ENCODE measurements around the gene MEGF6. TPM values are rescaled to one million over a fixed set of nuclear protein-coding genes. Genes with fewer than 3 reads are reported as not detected.

Gene MEGF6
- total RNA-seq, 2 experiments from 2014 or later: 2.0 to 2.5 TPM

DNA sequence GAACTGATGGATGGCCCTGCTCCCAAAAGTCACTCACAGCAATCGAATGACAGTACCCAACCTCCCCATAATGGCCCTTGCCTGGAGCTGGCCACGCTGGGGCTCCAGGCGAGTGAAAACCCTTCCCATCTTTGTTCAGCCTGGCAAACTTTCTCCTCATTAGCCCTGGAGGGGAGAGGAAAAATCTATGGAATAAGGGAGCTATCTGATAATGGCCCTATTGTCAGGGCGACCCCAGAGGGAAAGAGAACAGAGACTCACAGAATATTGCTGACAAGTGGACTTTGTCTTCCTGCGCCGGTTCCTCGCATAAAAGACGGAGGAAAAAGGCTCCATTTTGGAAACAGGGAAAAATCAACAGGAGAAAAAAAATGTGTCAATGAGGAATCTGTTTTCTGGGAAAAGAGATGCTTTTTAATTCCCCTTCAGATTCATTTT, 169.9 kb downstream of the MEGF6 start:
- ATAC-seq: no peak
- H3K27me3 Mint-ChIP-seq: peaks cover 5% of the 10 kb centered on the region
- intact Hi-C loops (cut with micrococcal nuclease): no loop called here
- DNase-seq: no peak
- POLR2A ChIA-PET: interaction anchor here (1.5 kb wide), 1 partner anchor 12 kb away, joined by 6 read pairs; no protein-coding TSS in a partner anchor
- H3K9me3 Mint-ChIP-seq: peaks cover 1% of the 10 kb centered on the region
- no peak overlapping the region for H3K27ac Mint-ChIP-seq
- H3K4me3 Mint-ChIP-seq: no peak overlapping the region
- CTCF ChIA-PET: interaction anchor here (0.7 to 1.6 kb wide), 2 partner anchors 11 to 49 kb away, joined by 3 read pairs; no protein-coding TSS in a partner anchor
- TF ChIP-seq, protein P1, sequence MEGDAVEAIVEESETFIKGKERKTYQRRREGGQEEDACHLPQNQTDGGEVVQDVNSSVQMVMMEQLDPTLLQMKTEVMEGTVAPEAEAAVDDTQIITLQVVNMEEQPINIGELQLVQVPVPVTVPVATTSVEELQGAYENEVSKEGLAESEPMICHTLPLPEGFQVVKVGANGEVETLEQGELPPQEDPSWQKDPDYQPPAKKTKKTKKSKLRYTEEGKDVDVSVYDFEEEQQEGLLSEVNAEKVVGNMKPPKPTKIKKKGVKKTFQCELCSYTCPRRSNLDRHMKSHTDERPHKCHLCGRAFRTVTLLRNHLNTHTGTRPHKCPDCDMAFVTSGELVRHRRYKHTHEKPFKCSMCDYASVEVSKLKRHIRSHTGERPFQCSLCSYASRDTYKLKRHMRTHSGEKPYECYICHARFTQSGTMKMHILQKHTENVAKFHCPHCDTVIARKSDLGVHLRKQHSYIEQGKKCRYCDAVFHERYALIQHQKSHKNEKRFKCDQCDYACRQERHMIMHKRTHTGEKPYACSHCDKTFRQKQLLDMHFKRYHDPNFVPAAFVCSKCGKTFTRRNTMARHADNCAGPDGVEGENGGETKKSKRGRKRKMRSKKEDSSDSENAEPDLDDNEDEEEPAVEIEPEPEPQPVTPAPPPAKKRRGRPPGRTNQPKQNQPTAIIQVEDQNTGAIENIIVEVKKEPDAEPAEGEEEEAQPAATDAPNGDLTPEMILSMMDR (IDR thresholded peaks at IDR 0.05): no peak
- H3K36me3 Mint-ChIP-seq (ENCODE audit: low read depth): no peaks in the 10 kb centered on the region
- H3K4me1 Mint-ChIP-seq (ENCODE audit: low read depth): no peaks in the 10 kb centered on the region

DNA sequence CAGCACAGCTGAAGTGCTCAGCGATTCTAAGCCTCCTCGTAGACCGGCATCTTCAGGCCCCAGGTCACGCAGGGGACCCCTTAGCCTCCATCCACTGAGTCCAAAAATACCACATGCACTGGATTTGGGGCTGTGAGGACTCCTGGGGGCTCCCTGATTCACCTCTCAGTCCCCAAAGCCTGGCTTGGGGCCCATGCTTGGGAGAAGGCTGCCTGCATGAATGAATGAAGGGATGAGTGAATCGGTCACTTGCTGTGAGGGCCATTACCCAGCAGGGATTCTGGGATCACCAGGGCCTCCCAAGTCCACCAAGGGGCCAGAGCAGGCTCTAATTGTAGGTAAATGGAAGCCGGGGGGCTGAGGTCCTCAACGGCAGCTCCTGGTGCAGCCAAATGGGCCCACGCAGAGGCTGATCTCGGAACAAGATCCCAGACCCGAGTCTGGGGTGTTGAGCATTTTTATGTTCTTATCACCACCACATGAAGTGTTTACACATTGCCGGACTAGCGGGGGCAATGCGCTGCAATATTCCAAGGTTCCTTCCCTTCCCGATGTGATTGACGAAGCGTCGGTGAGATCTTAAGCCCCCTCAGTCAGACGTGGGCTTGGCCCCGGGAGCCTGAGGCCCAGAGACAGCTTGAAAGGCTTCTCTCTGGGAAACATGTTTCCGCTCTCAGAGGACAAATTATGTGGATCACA, 170.4 kb downstream of the MEGF6 start:
- no peak for ATAC-seq
- peaks cover 5% of the 10 kb centered on the region for H3K27me3 Mint-ChIP-seq
- no peaks in the 10 kb centered on the region for H3K36me3 Mint-ChIP-seq (ENCODE audit: low read depth)
- CTCF ChIA-PET: interaction anchor here (0.7 to 1.6 kb wide), 2 partner anchors 12 to 50 kb away, joined by 3 read pairs; no protein-coding TSS in a partner anchor
- no peaks in the 10 kb centered on the region for H3K9me3 Mint-ChIP-seq
- no peak overlapping the region for H3K27ac Mint-ChIP-seq
- POLR2A ChIA-PET: no interaction called here
- no peaks in the 10 kb centered on the region for H3K4me1 Mint-ChIP-seq (ENCODE audit: low read depth)
- H3K4me3 Mint-ChIP-seq: no peak overlapping the region
- intact Hi-C loops (cut with micrococcal nuclease): no loop called here
- TF ChIP-seq, protein P1 (IDR thresholded peaks at IDR 0.05): no peak
- no peak for DNase-seq

DNA sequence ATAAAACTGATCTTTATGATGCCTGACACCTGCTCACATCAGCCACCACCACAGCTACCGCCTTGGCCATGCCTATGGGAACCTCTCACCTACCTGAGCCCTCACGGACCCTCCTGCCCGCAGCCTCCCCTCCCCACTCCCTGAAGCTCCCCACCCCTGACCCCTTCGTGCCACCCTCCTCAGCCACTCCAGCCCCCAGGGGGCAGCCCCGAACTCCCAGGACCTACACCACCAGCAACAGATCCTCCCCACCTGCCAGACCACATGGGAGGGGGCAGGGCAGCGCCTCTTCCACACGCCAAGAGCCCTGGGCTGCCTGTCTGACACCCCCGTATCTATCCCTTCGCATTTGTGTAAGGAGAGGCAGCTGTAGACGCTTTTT, 171.0 kb downstream of the MEGF6 start:
- ATAC-seq: no peak
- peaks cover 5% of the 10 kb centered on the region for H3K27me3 Mint-ChIP-seq
- ChIA-PET POLR2A (no interaction called here), CTCF (no interaction called here)
- no peaks in the 10 kb centered on the region for H3K9me3 Mint-ChIP-seq
- DNase-seq: no peak
- no peak overlapping the region for H3K27ac Mint-ChIP-seq
- H3K4me3 Mint-ChIP-seq: no peak overlapping the region
- intact Hi-C loops (cut with micrococcal nuclease): no loop called here
- H3K4me1 Mint-ChIP-seq (ENCODE audit: low read depth): no peaks in the 10 kb centered on the region
- TF ChIP-seq, protein P1 (IDR thresholded peaks at IDR 0.05): no peak
- H3K36me3 Mint-ChIP-seq (ENCODE audit: low read depth): no peaks in the 10 kb centered on the region

Small RNAs within 50 kb of the gene (microRNA-seq; reads per million reads assigned to microRNA genes)
- not detected for gene MIR551A (ENCODE audit: borderline microRNAs expressed, borderline replicate concordance)

Other genes with a start within 250 kb of the MEGF6 start
- not detected for gene ARHGEF16, start 156.8 kb downstream of the MEGF6 start, total RNA-seq
- gene TPRG1L, start 13.5 kb upstream of the MEGF6 start, total RNA-seq: 1 to 10 TPM; 6.1 to 6.2 TPM
- 10 to 100 TPM; 34.2 to 35.4 TPM for gene WRAP73, start 38.6 kb upstream of the MEGF6 start, total RNA-seq
- gene TP73, start 41.0 kb upstream of the MEGF6 start, total RNA-seq: under 1 TPM; 0.60 to 0.68 TPM
- gene CCDC27, start 140.9 kb upstream of the MEGF6 start, total RNA-seq: not detected
- gene SMIM1, start 161.2 kb upstream of the MEGF6 start, total RNA-seq: 1 to 10 TPM; 1.5 to 2.2 TPM
- 10 to 100 TPM; 32.6 to 33.1 TPM for gene LRRC47, start 185.0 kb upstream of the MEGF6 start, total RNA-seq
- 10 to 100 TPM; 29.3 to 29.8 TPM for gene CEP104, start 245.7 kb upstream of the MEGF6 start, total RNA-seq
- 1 to 10 TPM; 9.3 to 9.7 TPM for gene DFFB, start 246.0 kb upstream of the MEGF6 start, total RNA-seq

All from activated CD8-positive, alpha-beta T cell treated with anti-CD3 and anti-CD28 coated beads for 36 hours (primary cell).